ENCODE data around the gene LUZP1. TPM values are rescaled to one million over a fixed set of nuclear protein-coding genes. Genes with fewer than 3 reads are reported as not detected.

LUZP1 gene
- total RNA-seq, 1 donor from 2014 or later, result 33.0 TPM

DNA sequence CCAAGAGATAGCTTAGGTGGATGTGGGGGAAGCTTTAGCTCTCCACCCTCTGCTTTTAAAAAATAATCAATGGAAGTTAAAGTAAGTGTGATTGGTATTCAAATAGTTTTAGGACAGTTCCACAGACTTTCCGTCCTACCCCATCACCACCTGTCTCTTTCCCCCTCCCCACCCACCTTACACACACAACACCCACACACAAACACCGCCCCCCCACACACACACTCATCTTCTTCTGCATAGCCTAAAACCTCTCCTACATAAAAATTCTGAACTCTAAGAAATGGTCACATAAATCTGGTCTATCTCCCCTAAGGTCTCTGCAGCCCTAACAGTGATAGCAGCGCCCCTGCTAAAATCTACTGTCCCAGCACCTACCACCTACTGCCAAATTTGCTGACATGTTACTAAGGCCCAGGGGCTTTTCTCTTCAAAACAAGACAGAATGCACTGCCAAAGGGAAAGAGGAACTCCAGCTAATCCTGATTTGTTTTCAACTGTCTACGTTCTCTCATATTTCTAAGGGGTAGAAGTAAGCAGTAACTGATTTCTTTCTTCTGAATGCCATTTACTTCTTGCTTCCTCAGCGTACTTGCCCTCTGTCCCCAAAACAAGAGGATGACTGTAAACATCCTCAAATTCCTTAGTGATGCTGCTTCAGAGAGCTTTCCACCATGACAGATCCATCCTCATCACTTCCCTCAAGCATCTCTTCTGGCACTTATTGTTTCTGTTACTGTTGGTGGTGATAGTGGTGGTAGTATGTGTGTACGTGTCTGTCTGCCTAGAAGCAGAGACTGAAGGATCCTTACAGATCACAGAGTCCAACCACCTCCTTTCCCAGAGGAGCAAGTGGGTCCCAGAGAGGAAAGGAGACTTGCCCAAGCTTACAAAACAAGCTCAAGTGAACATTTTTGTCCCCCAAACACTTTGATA is 56.8 kb downstream of the LUZP1 start:
- Mint-ChIP-seq H3K9me3 (no peaks in the 10 kb centered on the region), H3K27me3 (no peaks in the 10 kb centered on the region), H3K4me3 (no peak overlapping the region), H3K36me3 (peaks cover 13% of the 10 kb centered on the region), H3K4me1 (ENCODE audit: unreplicated experiment) (peaks cover 26% of the 10 kb centered on the region), H3K27ac (peak overlapping the region; percentile 10)
- TF ChIP-seq CTCF (conservative IDR thresholded peaks at IDR 0.05), result no peak
- no peak for DNase-seq (ENCODE audit: extremely low spot score, unreplicated experiment)

DNA sequence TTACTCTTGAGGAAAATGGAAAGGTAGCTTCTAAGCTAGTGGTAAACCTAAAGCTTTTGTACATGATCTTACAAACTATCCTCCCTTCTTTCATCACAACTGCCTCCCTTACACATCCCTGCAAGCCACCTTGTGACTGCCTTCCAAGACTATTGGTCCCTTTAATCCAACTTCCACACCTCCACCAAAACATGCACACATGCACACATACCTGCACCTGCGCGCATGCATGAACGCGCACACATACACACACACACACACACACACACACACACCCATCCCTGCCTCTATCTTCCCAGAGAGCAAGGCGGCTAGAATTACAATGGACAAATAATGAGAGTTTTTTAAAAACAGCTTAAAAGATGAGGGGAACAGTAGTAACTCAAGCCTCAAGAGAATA is 58.3 kb downstream of the LUZP1 start:
- Mint-ChIP-seq H3K4me1 (ENCODE audit: unreplicated experiment) (peaks cover 26% of the 10 kb centered on the region), H3K27ac (peak overlapping the region; percentile 7), H3K4me3 (no peak overlapping the region), H3K27me3 (no peaks in the 10 kb centered on the region), H3K9me3 (no peaks in the 10 kb centered on the region), H3K36me3 (peaks cover 16% of the 10 kb centered on the region)
- no peak for TF ChIP-seq CTCF (conservative IDR thresholded peaks at IDR 0.05)
- no peak for DNase-seq (ENCODE audit: extremely low spot score, unreplicated experiment)

GRCh38 chr1:23108918-23109533 is 59.6 kb downstream of the LUZP1 start:
- no peaks in the 10 kb centered on the region for H3K27me3 Mint-ChIP-seq
- DNase-seq (ENCODE audit: extremely low spot score, unreplicated experiment), result no peak
- no peak for TF ChIP-seq CTCF (conservative IDR thresholded peaks at IDR 0.05)
- peaks cover 17% of the 10 kb centered on the region for H3K4me1 Mint-ChIP-seq (ENCODE audit: unreplicated experiment)
- H3K36me3 Mint-ChIP-seq, result peaks cover 21% of the 10 kb centered on the region
- no peak overlapping the region for H3K27ac Mint-ChIP-seq
- no peak overlapping the region for H3K4me3 Mint-ChIP-seq
- H3K9me3 Mint-ChIP-seq, result no peaks in the 10 kb centered on the region

- Mint-ChIP-seq H3K9me3 (peaks cover 3% of the 10 kb centered on the region), H3K36me3 (peaks cover 21% of the 10 kb centered on the region), H3K4me1 (ENCODE audit: unreplicated experiment) (peaks cover 35% of the 10 kb centered on the region), H3K27me3 (no peaks in the 10 kb centered on the region), H3K27ac (peak overlapping the region; percentile 90), H3K4me3 (peak overlapping the region; percentile 56)
- no peak for TF ChIP-seq CTCF (conservative IDR thresholded peaks at IDR 0.05)
- DNase-seq (ENCODE audit: extremely low spot score, unreplicated experiment), result no peak
Observed at GRCh38 chr1:23103001-23103889, 65.4 kb downstream of the LUZP1 start.

GRCh38 chr1:23102289-23102688 is 66.4 kb downstream of the LUZP1 start:
- peaks cover 3% of the 10 kb centered on the region for H3K9me3 Mint-ChIP-seq
- DNase-seq (ENCODE audit: extremely low spot score, unreplicated experiment), result no peak
- H3K27me3 Mint-ChIP-seq, result no peaks in the 10 kb centered on the region
- TF ChIP-seq CTCF (conservative IDR thresholded peaks at IDR 0.05), result no peak
- H3K36me3 Mint-ChIP-seq, result peaks cover 17% of the 10 kb centered on the region
- H3K4me3 Mint-ChIP-seq, result no peak overlapping the region
- H3K4me1 Mint-ChIP-seq (ENCODE audit: unreplicated experiment), result peaks cover 35% of the 10 kb centered on the region
- peak overlapping the region; percentile 50 for H3K27ac Mint-ChIP-seq

All from type B pancreatic cell (in vitro differentiated cells).